ENCODE measurements around the gene SAFB2. TPM values are rescaled to one million over a fixed set of nuclear protein-coding genes. Genes with fewer than 3 reads are reported as not detected.
A peak's percentile ranks its signal among the peaks of the same experiment; 100 is the strongest.

The SAFB2 gene
- total RNA-seq (10 to 100 TPM; 22.8 to 80.0 (median 38.1) TPM), polyA plus RNA-seq (10 to 100 TPM; 22.2 to 58.8 (median 24.3) TPM)

GRCh38 chr19:5622465-5623396 lies at the start of gene SAFB2, which contains the start of gene SAFB:
SAFB2 (minus strand) TSS chr19:5622776; CDS start chr19:5622715, 61 bp downstream.
SAFB (plus strand) TSS chr19:5623083; CDS start chr19:5623206, 123 bp downstream.
- TF ChIP-seq POLR2A (IDR thresholded peaks at IDR 0.05) (peak; percentile 95 to 96), POLR2AphosphoS5 (IDR thresholded peaks at IDR 0.05) (peak; percentile 99), CTCF (IDR thresholded peaks at IDR 0.05) (no peak), EP300 (IDR thresholded peaks at IDR 0.05) (peak in 1 of 4 donors; percentile 14)
- Histone ChIP-seq H3K4me1 (peaks cover 0 to 72% (median 67%) of the 10 kb centered on the region in 4 donors), H3K4me3 (peak within 1 kb of the TSS; percentile 78 to 95 (median 88)), H3K27ac (peak within 1 kb of the TSS; percentile 95 to 99 (median 98)), H3K27me3 (no peaks in the 10 kb centered on the region), H3K36me3 (peaks cover 13 to 54% (median 26%) of the 10 kb centered on the region in 4 donors), H3K9me3 (no peaks in the 10 kb centered on the region)
- intact Hi-C loops (cut with DNase I): loop anchor here (2.0 to 5.0 kb wide), 3 partner anchors 58 to 170 kb away; partner anchors contain the start of genes DUS3L, HSD11B1L, MICOS13 and RPL36
- DNase-seq: peak; percentile 100
- WGBS, 2 donors: 0% methylated on average over 116 of the region's 116 CpGs

- 93 to 94% methylated on average over 7 of the region's 7 CpGs for WGBS, 2 donors
- no peak for DNase-seq
- Histone ChIP-seq H3K4me1 (no peaks in the 10 kb centered on the region), H3K27ac (no peak overlapping the region), H3K9me3 (no peaks in the 10 kb centered on the region), H3K36me3 (peaks cover 16 to 41% (median 26%) of the 10 kb centered on the region in 4 donors), H3K4me3 (no peak overlapping the region), H3K27me3 (no peaks in the 10 kb centered on the region)
- intact Hi-C loops (cut with DNase I): no loop called here
- no peak for TF ChIP-seq CTCF (IDR thresholded peaks at IDR 0.05)
- TF ChIP-seq EP300 (IDR thresholded peaks at IDR 0.05): no peak
- no peak for TF ChIP-seq POLR2AphosphoS5 (IDR thresholded peaks at IDR 0.05)
- no peak for TF ChIP-seq POLR2A (IDR thresholded peaks at IDR 0.05)
These were observed 49.0 kb upstream of the SAFB2 start for GRCh38 chr19:5671600-5671999.

- H3K4me1 ChIP-seq: no peaks in the 10 kb centered on the region
- no peak for DNase-seq
- H3K36me3 ChIP-seq: peaks cover 32 to 65% (median 49%) of the 10 kb centered on the region in 4 donors
- TF ChIP-seq CTCF (IDR thresholded peaks at IDR 0.05) (no peak), POLR2A (IDR thresholded peaks at IDR 0.05) (no peak), POLR2AphosphoS5 (IDR thresholded peaks at IDR 0.05) (no peak), EP300 (IDR thresholded peaks at IDR 0.05) (no peak)
- WGBS, 2 donors: 84 to 92% methylated on average over 11 of the region's 11 CpGs
- no peaks in the 10 kb centered on the region for H3K27me3 ChIP-seq
- H3K4me3 ChIP-seq: no peak overlapping the region
- no peaks in the 10 kb centered on the region for H3K9me3 ChIP-seq
- intact Hi-C loops (cut with DNase I): no loop called here
- no peak overlapping the region for H3K27ac ChIP-seq
These were observed 46.6 kb upstream of the SAFB2 start for GRCh38 chr19:5669212-5669611.

- H3K4me3 ChIP-seq: no peak overlapping the region
- no peaks in the 10 kb centered on the region for H3K9me3 ChIP-seq
- H3K4me1 ChIP-seq: no peaks in the 10 kb centered on the region
- peaks cover 41 to 79% (median 63%) of the 10 kb centered on the region in 4 donors for H3K36me3 ChIP-seq
- no peaks in the 10 kb centered on the region for H3K27me3 ChIP-seq
- no peak overlapping the region for H3K27ac ChIP-seq
- intact Hi-C loops (cut with DNase I): no loop called here
- no peak for TF ChIP-seq CTCF (IDR thresholded peaks at IDR 0.05)
- TF ChIP-seq POLR2A (IDR thresholded peaks at IDR 0.05): no peak
- no peak for TF ChIP-seq POLR2AphosphoS5 (IDR thresholded peaks at IDR 0.05)
- TF ChIP-seq EP300 (IDR thresholded peaks at IDR 0.05): no peak
- WGBS, 2 donors: 85 to 88% methylated on average over 22 of the region's 22 CpGs
- no peak for DNase-seq
These were observed 45.2 kb upstream of the SAFB2 start for GRCh38 chr19:5667751-5668271.
